Natural killer cell (primary cell): ENCODE measurements around the gene CIZ1. TPM values are rescaled to one million over a fixed set of nuclear protein-coding genes. Genes with fewer than 3 reads are reported as not detected.

Experiments used
- ATAC-seq, 3 donors: fragments of 150-1000 bp in 2 of 3; fragments of 200-7000 bp in 1 of 3; cut with Tn5 transposase; 1 replicate in 1 of 3; 2 replicates in 2 of 3; pipeline ENCODE4 v1.10.0; 2021; ENCODE audit warnings: mild to moderate bottlenecking in 2 of 3, moderate library complexity in 2 of 3
- DNase-seq, 2 donors: peaks; one replicate each; pipeline versions ENCODE4 v3.0.0 to v3.0.0-alpha.2; 2013 to 2021; ENCODE audit warnings: mixed read lengths in 1 of 2
- H3K27ac ChIP-seq: one replicate; pipeline ENCODE4 v1.5.1; 2013; ENCODE audit warnings: mild to moderate bottlenecking, low read length
- H3K27me3 ChIP-seq: one replicate; pipeline ENCODE4 v1.6.1; 2013; ENCODE audit warnings: low read length; ENCODE audit not compliant: control insufficient read depth, insufficient read depth
- H3K36me3 ChIP-seq: one replicate; pipeline ENCODE4 v1.6.1; 2013; ENCODE audit warnings: low read length; ENCODE audit not compliant: control insufficient read depth, insufficient read depth
- H3K4me1 ChIP-seq: one replicate; pipeline ENCODE4 v1.6.1; 2013; ENCODE audit warnings: low read length; ENCODE audit not compliant: control insufficient read depth, insufficient read depth
- H3K4me3 ChIP-seq: one replicate; pipeline ENCODE4 v1.5.1; 2013; ENCODE audit warnings: low read length
- H3K9me3 ChIP-seq: one replicate; pipeline ENCODE4 v1.6.1; 2013; ENCODE audit warnings: low read length; ENCODE audit not compliant: control insufficient read depth, insufficient read depth
- H3K27ac Mint-ChIP-seq, 2 donors: one replicate each; pipeline ENCODE4 v1.8.0; 2022; ENCODE audit warnings: mild to moderate bottlenecking in 2 of 2, mixed read lengths in 2 of 2, moderate library complexity in 1 of 2
- H3K27me3 Mint-ChIP-seq, 2 donors: one replicate each; pipeline ENCODE4 v1.8.0; 2022; ENCODE audit warnings: low read depth in 2 of 2, mixed read lengths in 2 of 2
- H3K36me3 Mint-ChIP-seq: one replicate; pipeline ENCODE4 v1.8.0; 2022; ENCODE audit warnings: mixed read lengths
- H3K4me1 Mint-ChIP-seq, 2 donors: one replicate each; pipeline ENCODE4 v1.8.0; 2022; ENCODE audit warnings: mixed read lengths in 2 of 2
- H3K4me3 Mint-ChIP-seq: one replicate; pipeline ENCODE4 v1.8.0; 2022; ENCODE audit warnings: mild to moderate bottlenecking, moderate library complexity, mixed read lengths
- H3K9me3 Mint-ChIP-seq, 2 donors: one replicate each; pipeline ENCODE4 v1.8.0; 2022; ENCODE audit warnings: mixed read lengths in 2 of 2
- WGBS: methylation state at CpG from one replicate; pipeline ENCODE4 v1.1.7; 2013; ENCODE audit warnings: missing lambda C conversion rate; ENCODE audit not compliant: insufficient coverage; 5-methylcytosine and 5-hydroxymethylcytosine counted together
- intact Hi-C: fragments of 100-400 bp; cut with micrococcal nuclease; formaldehyde crosslinking; loops from one replicate; pipeline ENCODE4 v1.14.2; 2022
- total RNA-seq, 4 donors: library from RNA; stranded (reverse); fragments of 120-200 nt in 1 of 4; gene quantifications; one replicate each; pipeline versions ENCODE4 v1.2.3 to v1.2.4, GENCODE V29; 2013 to 2022
- TF ChIP-seq, protein P1 (sequence below): fragments of 200-600 bp; IDR thresholded peaks from one replicate; pipeline ENCODE4 v1.8.0; 2022; ENCODE audit warnings: antibody characterized with exemption

CIZ1 gene
- total RNA-seq, 3 donors from 2014 or later (not counting 1 experiment from before 2014, with no cell fraction given): 152 to 165 (median 159) TPM

DNA sequence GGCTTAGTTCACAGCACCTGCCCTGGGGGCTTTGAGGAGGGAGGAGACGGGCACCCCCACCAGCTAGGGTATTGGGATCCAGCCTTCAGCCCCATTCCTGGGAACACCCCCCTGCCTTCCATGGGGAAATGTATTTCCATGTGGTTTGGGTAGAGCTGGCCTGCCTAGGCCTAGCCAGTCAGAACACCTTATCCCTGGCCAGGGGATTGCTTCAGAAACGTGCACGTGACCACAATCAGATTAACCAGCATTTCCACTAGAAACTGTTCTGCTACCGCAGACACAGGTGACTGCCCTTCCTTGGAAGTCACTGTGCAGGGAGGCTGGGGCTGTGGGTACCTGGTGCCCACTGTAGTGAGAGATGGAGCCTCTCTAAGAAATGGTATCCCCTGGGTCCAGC, 17.3 kb downstream of the CIZ1 start:
- Mint-ChIP-seq H3K36me3 (no peaks in the 10 kb centered on the region), H3K9me3 (no peaks in the 10 kb centered on the region), H3K4me1 (no peaks in the 10 kb centered on the region), H3K4me3 (no peak overlapping the region), H3K27ac (no peak overlapping the region), H3K27me3 (no peaks in the 10 kb centered on the region)
- no peaks in the 10 kb centered on the region for H3K27me3 ChIP-seq
- H3K36me3 ChIP-seq: peaks cover 54% of the 10 kb centered on the region
- no peak overlapping the region for H3K27ac ChIP-seq
- no peak for ATAC-seq
- no peaks in the 10 kb centered on the region for H3K4me1 ChIP-seq
- 92% methylated on average over 4 of the region's 4 CpGs for WGBS
- no peak for DNase-seq
- peaks cover 2% of the 10 kb centered on the region for H3K9me3 ChIP-seq
- intact Hi-C loops: no loop called here
- H3K4me3 ChIP-seq: no peak overlapping the region
- TF ChIP-seq, protein P1, sequence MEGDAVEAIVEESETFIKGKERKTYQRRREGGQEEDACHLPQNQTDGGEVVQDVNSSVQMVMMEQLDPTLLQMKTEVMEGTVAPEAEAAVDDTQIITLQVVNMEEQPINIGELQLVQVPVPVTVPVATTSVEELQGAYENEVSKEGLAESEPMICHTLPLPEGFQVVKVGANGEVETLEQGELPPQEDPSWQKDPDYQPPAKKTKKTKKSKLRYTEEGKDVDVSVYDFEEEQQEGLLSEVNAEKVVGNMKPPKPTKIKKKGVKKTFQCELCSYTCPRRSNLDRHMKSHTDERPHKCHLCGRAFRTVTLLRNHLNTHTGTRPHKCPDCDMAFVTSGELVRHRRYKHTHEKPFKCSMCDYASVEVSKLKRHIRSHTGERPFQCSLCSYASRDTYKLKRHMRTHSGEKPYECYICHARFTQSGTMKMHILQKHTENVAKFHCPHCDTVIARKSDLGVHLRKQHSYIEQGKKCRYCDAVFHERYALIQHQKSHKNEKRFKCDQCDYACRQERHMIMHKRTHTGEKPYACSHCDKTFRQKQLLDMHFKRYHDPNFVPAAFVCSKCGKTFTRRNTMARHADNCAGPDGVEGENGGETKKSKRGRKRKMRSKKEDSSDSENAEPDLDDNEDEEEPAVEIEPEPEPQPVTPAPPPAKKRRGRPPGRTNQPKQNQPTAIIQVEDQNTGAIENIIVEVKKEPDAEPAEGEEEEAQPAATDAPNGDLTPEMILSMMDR: no peak

DNA sequence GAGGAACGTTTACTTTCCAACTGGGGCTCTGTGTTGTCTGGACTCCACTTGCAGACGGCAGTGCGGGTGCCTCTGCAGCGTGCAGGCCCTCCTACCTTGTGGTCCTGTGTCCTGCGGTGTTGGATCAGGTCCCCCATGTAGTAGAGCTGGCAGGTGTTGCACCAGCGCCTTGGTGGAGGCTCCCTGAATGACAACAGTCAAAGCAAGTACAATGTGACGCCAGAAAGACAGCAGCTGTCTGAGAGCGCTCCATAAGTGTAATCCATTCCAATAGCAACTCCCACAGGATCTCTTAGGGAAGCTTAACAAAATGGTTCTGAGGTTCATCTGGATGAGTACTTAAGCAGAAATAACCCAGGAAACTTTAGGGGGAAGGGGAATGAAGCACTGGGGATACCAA, 21.4 kb downstream of the CIZ1 start:
- intact Hi-C loops: no loop called here
- ATAC-seq: no peak
- no peaks in the 10 kb centered on the region for H3K27me3 Mint-ChIP-seq

DNA sequence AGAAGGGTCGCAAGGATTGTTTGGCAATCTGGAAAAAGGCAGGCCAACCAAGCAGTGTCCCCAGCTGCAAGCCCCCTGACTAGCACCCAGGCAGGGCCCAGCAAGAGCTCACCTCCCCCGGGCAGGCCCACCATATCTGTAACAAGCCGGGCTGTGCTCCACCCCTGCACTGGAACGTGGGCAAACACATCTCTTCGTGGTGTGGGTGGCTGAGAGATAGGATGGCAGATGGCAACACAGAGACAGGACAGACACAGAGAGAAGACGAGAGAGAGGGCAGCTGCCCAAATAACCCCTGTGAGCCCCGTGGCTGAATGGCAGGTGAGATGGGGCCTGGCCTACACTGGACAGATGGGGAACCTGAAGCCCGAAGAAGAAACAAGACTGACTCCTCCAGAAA, 21.9 kb downstream of the CIZ1 start:
- H3K27ac Mint-ChIP-seq: no peak overlapping the region
- TF ChIP-seq, protein P1: no peak
- Histone ChIP-seq H3K4me3 (no peak overlapping the region), H3K9me3 (no peaks in the 10 kb centered on the region), H3K4me1 (no peaks in the 10 kb centered on the region), H3K27ac (no peak overlapping the region), H3K27me3 (no peaks in the 10 kb centered on the region), H3K36me3 (peaks cover 46% of the 10 kb centered on the region)
- H3K4me3 Mint-ChIP-seq: no peak overlapping the region
- peaks cover 0 to 4% of the 10 kb centered on the region in 2 donors for H3K4me1 Mint-ChIP-seq
- WGBS: 90% methylated on average over 8 of the region's 8 CpGs
- no peaks in the 10 kb centered on the region for H3K27me3 Mint-ChIP-seq
- no peaks in the 10 kb centered on the region for H3K36me3 Mint-ChIP-seq
- intact Hi-C loops: no loop called here
- ATAC-seq (no peak), DNase-seq (no peak)
- H3K9me3 Mint-ChIP-seq: no peaks in the 10 kb centered on the region

More for the DNA sequence above, 21.4 kb downstream of the CIZ1 start:
- no peaks in the 10 kb centered on the region for H3K9me3 ChIP-seq
- H3K27me3 ChIP-seq: no peaks in the 10 kb centered on the region
- H3K4me3 ChIP-seq: no peak overlapping the region
- H3K27ac ChIP-seq: no peak overlapping the region
- peaks cover 44% of the 10 kb centered on the region for H3K36me3 ChIP-seq
- H3K4me3 Mint-ChIP-seq: no peak overlapping the region
- no peaks in the 10 kb centered on the region for H3K36me3 Mint-ChIP-seq
- H3K9me3 Mint-ChIP-seq: no peaks in the 10 kb centered on the region
- DNase-seq: no peak
- H3K4me1 Mint-ChIP-seq: peaks cover 0 to 4% of the 10 kb centered on the region in 2 donors
- H3K4me1 ChIP-seq: no peaks in the 10 kb centered on the region
- H3K27ac Mint-ChIP-seq: no peak overlapping the region
- TF ChIP-seq, protein P1: no peak
- 96% methylated on average over 8 of the region's 8 CpGs for WGBS

DNA sequence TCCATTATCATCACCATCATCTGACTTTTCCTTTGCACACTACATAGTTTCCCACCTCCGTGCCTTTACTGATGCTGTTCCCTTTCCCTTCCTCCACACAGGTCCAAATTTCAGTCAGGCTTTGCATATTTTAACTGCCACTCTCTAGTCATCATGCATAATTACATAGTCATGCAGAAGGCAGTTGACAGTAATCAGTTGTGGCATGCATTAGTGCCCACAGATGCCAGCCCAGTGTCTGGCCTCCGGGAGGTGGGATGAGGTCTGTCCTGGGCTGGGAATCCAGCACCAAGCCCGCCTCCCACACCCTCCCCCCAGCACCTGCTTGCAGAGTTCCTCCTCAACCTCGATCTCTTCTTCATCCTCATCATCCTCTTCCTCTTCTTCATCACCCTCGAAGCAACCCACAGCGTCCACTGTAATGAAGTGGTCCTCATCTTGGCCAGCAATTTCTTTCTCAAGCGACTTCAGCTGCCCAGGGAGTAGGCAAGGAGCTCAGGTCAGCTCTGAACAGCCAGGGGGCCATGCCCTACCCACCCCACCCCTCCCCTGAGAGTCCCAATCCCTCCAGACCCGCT, 22.6 kb downstream of the CIZ1 start:
- Mint-ChIP-seq H3K27ac (no peak overlapping the region), H3K27me3 (no peaks in the 10 kb centered on the region), H3K4me1 (peaks cover 0 to 4% of the 10 kb centered on the region in 2 donors), H3K36me3 (no peaks in the 10 kb centered on the region), H3K4me3 (no peak overlapping the region), H3K9me3 (no peaks in the 10 kb centered on the region)
- 93% methylated on average over 8 of the region's 8 CpGs for WGBS
- no peaks in the 10 kb centered on the region for H3K27me3 ChIP-seq
- no peak overlapping the region for H3K27ac ChIP-seq
- peaks cover 49% of the 10 kb centered on the region for H3K36me3 ChIP-seq
- ATAC-seq: no peak
- H3K4me1 ChIP-seq: no peaks in the 10 kb centered on the region
- H3K4me3 ChIP-seq: no peak overlapping the region
- TF ChIP-seq, protein P1: no peak
- H3K9me3 ChIP-seq: no peaks in the 10 kb centered on the region
- intact Hi-C loops: no loop called here
- DNase-seq: no peak
